ENCODE results near the gene TRIO.

Gene TRIO

GRCh38 chr5:14472986-14473567 is 329.9 kb downstream of the TRIO start:
- no peak for TF ChIP-seq ESRRG (CRISPR knock-in tag; IDR thresholded peaks at IDR 0.05)
- TF ChIP-seq ISL1 (CRISPR knock-in tag; IDR thresholded peaks at IDR 0.05), result peak; percentile 40; the same call in 1 of the 2 replicates
- no peak for ATAC-seq

GRCh38 chr5:14475045-14475444 is 331.9 kb downstream of the TRIO start:
- ATAC-seq, result peak; percentile 5; the same call in 2 of the 3 replicates
- no peak for TF ChIP-seq TOX (CRISPR knock-in tag; IDR thresholded peaks at IDR 0.05; ENCODE audit: borderline replicate concordance)
- TF ChIP-seq, protein P1, sequence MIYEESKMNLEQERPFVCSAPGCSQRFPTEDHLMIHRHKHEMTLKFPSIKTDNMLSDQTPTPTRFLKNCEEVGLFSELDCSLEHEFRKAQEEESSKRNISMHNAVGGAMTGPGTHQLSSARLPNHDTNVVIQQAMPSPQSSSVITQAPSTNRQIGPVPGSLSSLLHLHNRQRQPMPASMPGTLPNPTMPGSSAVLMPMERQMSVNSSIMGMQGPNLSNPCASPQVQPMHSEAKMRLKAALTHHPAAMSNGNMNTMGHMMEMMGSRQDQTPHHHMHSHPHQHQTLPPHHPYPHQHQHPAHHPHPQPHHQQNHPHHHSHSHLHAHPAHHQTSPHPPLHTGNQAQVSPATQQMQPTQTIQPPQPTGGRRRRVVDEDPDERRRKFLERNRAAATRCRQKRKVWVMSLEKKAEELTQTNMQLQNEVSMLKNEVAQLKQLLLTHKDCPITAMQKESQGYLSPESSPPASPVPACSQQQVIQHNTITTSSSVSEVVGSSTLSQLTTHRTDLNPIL (CRISPR knock-in tag; IDR thresholded peaks at IDR 0.05; ENCODE audit: low read depth), result no peak
- TF ChIP-seq PPARA (CRISPR knock-in tag; IDR thresholded peaks at IDR 0.05; ENCODE audit: borderline replicate concordance), result no peak
- no peak for TF ChIP-seq ARNTL (CRISPR knock-in tag; IDR thresholded peaks at IDR 0.05; ENCODE audit: borderline replicate concordance, low read depth)
- no peak for TF ChIP-seq TSHZ2 (CRISPR knock-in tag; IDR thresholded peaks at IDR 0.05)

- ATAC-seq, result peak; percentile 18; the same call in 2 of the 3 replicates
- TF ChIP-seq PATZ1 (CRISPR knock-in tag; IDR thresholded peaks at IDR 0.05; ENCODE audit: borderline replicate concordance), result no peak
- no peak for TF ChIP-seq ZNF8 (CRISPR knock-in tag; IDR thresholded peaks at IDR 0.05)
- no peak for TF ChIP-seq TSHZ2 (CRISPR knock-in tag; IDR thresholded peaks at IDR 0.05)
- no peak for TF ChIP-seq TOX (CRISPR knock-in tag; IDR thresholded peaks at IDR 0.05; ENCODE audit: borderline replicate concordance)
- no peak for TF ChIP-seq BACH2 (CRISPR knock-in tag; IDR thresholded peaks at IDR 0.05; ENCODE audit: borderline replicate concordance)
- no peak for TF ChIP-seq CSRNP3 (CRISPR knock-in tag; IDR thresholded peaks at IDR 0.05)
- no peak for TF ChIP-seq ZFP30 (CRISPR knock-in tag; IDR thresholded peaks at IDR 0.05)
- no peak for TF ChIP-seq ISL1 (CRISPR knock-in tag; IDR thresholded peaks at IDR 0.05)
- TF ChIP-seq, protein P1 (CRISPR knock-in tag; IDR thresholded peaks at IDR 0.05; ENCODE audit: low read depth), result no peak
- TF ChIP-seq, protein P2, sequence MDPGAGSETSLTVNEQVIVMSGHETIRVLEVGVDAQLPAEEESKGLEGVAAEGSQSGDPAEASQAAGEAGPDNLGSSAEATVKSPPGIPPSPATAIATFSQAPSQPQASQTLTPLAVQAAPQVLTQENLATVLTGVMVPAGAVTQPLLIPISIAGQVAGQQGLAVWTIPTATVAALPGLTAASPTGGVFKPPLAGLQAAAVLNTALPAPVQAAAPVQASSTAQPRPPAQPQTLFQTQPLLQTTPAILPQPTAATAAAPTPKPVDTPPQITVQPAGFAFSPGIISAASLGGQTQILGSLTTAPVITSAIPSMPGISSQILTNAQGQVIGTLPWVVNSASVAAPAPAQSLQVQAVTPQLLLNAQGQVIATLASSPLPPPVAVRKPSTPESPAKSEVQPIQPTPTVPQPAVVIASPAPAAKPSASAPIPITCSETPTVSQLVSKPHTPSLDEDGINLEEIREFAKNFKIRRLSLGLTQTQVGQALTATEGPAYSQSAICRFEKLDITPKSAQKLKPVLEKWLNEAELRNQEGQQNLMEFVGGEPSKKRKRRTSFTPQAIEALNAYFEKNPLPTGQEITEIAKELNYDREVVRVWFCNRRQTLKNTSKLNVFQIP (CRISPR knock-in tag; IDR thresholded peaks at IDR 0.05; ENCODE audit: borderline replicate concordance, low read depth), result no peak
Measured at GRCh38 chr5:14476786-14477435, 333.8 kb downstream of the TRIO start.
